ENCODE data around the gene USP34.
"Not testable (repeated sequence)": the region's sequence is repeated elsewhere in the genome, so short reads cannot be mapped to it uniquely, and the experiment has no call there.

The USP34 gene

GRCh38 chr2:61184263-61184662 is 286.6 kb downstream of the USP34 start:
- DNase-seq (ENCODE audit: low read depth), result no peak

- no peak for DNase-seq (ENCODE audit: low read depth)
Measured at GRCh38 chr2:61183795-61184194, 287.1 kb downstream of the USP34 start.

- no peak for DNase-seq (ENCODE audit: low read depth)
Measured at GRCh38 chr2:61182059-61182383, 288.9 kb downstream of the USP34 start.

GRCh38 chr2:61181382-61182058 is 289.4 kb downstream of the USP34 start:
- no peak for DNase-seq (ENCODE audit: low read depth)

GRCh38 chr2:61180686-61181085 is 290.2 kb downstream of the USP34 start:
- no peak for DNase-seq (ENCODE audit: low read depth)

GRCh38 chr2:61179701-61180639 is 290.9 kb downstream of the USP34 start:
- DNase-seq (ENCODE audit: low read depth), result peak; percentile 83

- no peak for DNase-seq (ENCODE audit: low read depth)
Measured at GRCh38 chr2:61178603-61179545, 292.0 kb downstream of the USP34 start.

- DNase-seq (ENCODE audit: low read depth), result no peak
Measured at GRCh38 chr2:61177727-61178549, 292.9 kb downstream of the USP34 start.

- peak; percentile 92 for DNase-seq (ENCODE audit: low read depth)
Measured at GRCh38 chr2:61176755-61177726, 293.8 kb downstream of the USP34 start.

GRCh38 chr2:61175036-61175435 is 295.9 kb downstream of the USP34 start:
- DNase-seq (ENCODE audit: low read depth), result no peak

GRCh38 chr2:61173116-61173515 is 297.8 kb downstream of the USP34 start:
- DNase-seq (ENCODE audit: low read depth), result no peak

- no peak for DNase-seq (ENCODE audit: low read depth)
Measured at GRCh38 chr2:61172671-61173070, 298.2 kb downstream of the USP34 start.

- DNase-seq (ENCODE audit: low read depth), result no peak
Measured at GRCh38 chr2:61167579-61167978, 303.3 kb downstream of the USP34 start.

- DNase-seq (ENCODE audit: low read depth), result no peak
Measured at GRCh38 chr2:61165946-61166345, 304.9 kb downstream of the USP34 start.

GRCh38 chr2:61165082-61165481 is 305.8 kb downstream of the USP34 start:
- DNase-seq (ENCODE audit: low read depth), result not testable (repeated sequence)

GRCh38 chr2:61162721-61163120 is 308.2 kb downstream of the USP34 start:
- no peak for DNase-seq (ENCODE audit: low read depth)

GRCh38 chr2:61161888-61162287 is 309.0 kb downstream of the USP34 start, which contains the start of gene C2orf74:
Gene C2orf74, plus strand, starts transcription at chr2:61162188. Its CDS starts 327 bp downstream, at chr2:61162515.
- DNase-seq (ENCODE audit: low read depth), result no peak

GRCh38 chr2:61158356-61158955 is 312.4 kb downstream of the USP34 start:
- DNase-seq (ENCODE audit: low read depth), result no peak

- DNase-seq (ENCODE audit: low read depth), result no peak
Measured at GRCh38 chr2:61157371-61158003, 313.4 kb downstream of the USP34 start.

All from stromal cell of bone marrow (primary cell).